Measurements from ENCODE around the gene PRKAR2B. TPM values are rescaled to one million over a fixed set of nuclear protein-coding genes. Genes with fewer than 3 reads are reported as not detected.

Gene PRKAR2B
- total RNA-seq, 2 experiments from 2014 or later, result 69.0 to 210 TPM

- DNase-seq (ENCODE audit: low spot score), result no peak
- Histone ChIP-seq H3K27ac (ENCODE audit: low read depth, low read length, poor library complexity, severe bottlenecking) (no peak overlapping the region), H3K36me3 (ENCODE audit: insufficient read depth, low read length) (peaks cover 31% of the 10 kb centered on the region), H2AFZ (ENCODE audit: low read length) (no peak overlapping the region), H3K4me1 (ENCODE audit: insufficient read depth, low read length, poor library complexity, severe bottlenecking) (peaks cover 33% of the 10 kb centered on the region), H3K4me3 (ENCODE audit: low read depth, low read length, poor library complexity, severe bottlenecking) (no peak overlapping the region), H3K79me2 (ENCODE audit: insufficient read depth, low read depth, low read length) (peaks cover 69% of the 10 kb centered on the region), H3K9me2 (ENCODE audit: insufficient read depth, low read length) (no peaks in the 10 kb centered on the region), H4K20me1 (ENCODE audit: insufficient read depth, low read length) (no peaks in the 10 kb centered on the region), H3K9me3 (ENCODE audit: low read length) (no peaks in the 10 kb centered on the region), H3K4me2 (ENCODE audit: low read length) (no peak overlapping the region)
- BruUV-seq (replicated peaks), result no TSS peak
- intact Hi-C loops (cut with micrococcal nuclease; ENCODE audit: unreplicated experiment), result no loop called here
- ChIA-PET CTCF (ENCODE audit: unreplicated experiment) (no interaction called here), POLR2A (no interaction called here)
- TF ChIP-seq CTCF (conservative IDR thresholded peaks at IDR 0.05; ENCODE audit: low read length), result no peak
- no peak for TF ChIP-seq EZH2phosphoT487 (IDR thresholded peaks at IDR 0.05; ENCODE audit: borderline replicate concordance, low read depth, low read length)
These were observed 27.6 kb downstream of the PRKAR2B start for GRCh38 chr7:107072133-107072532.

DNA sequence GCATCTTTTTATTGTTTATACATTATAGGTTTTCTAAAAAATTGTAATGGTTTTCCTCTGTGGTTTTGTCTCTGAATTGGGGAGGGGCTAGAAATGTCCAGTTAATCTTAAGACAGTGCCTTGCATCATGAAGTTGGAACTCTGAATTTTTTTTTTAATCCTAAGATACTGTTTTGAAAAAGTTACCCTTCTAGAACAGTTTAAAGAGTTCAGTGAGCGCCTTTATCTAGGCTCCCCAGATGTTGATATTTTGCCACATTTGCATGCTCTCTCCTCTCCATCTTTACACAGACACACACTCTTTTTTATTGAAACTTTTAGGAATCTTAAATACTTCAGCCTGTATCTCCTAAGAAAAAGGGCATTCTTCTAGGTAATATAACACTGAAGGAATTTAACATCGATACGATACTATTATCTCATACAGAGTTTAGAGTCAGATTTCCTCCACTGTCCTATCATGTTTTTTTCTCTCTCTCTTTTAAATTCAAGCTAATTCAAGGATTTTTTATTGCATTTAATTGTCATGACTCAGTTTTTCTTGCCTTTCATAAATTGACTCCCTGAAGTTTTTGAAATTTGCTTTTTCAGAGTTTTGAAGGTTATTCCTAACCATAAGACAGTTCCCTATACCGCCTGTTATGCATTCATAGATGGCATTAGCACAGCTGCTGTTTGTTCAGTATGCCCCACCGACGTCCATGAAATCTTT lies 31.5 kb downstream of the PRKAR2B start:
- POLR2A ChIA-PET, result interaction anchor here (1.4 to 2.5 kb wide), 5 partner anchors 8 to 28 kb away, joined by 4 to 7 read pairs (median 5); no protein-coding TSS in a partner anchor
- BruUV-seq (replicated peaks), result TSS peak; percentile 1
- H3K36me3 ChIP-seq (ENCODE audit: insufficient read depth, low read length), result peaks cover 47% of the 10 kb centered on the region
- H3K79me2 ChIP-seq (ENCODE audit: insufficient read depth, low read depth, low read length), result peaks cover 38% of the 10 kb centered on the region; the same call in 1 of the 2 replicates
- CTCF ChIA-PET (ENCODE audit: unreplicated experiment), result no interaction called here
- no peaks in the 10 kb centered on the region for H3K9me3 ChIP-seq (ENCODE audit: low read length)
- no peaks in the 10 kb centered on the region for H3K9me2 ChIP-seq (ENCODE audit: insufficient read depth, low read length)
- TF ChIP-seq EZH2phosphoT487 (IDR thresholded peaks at IDR 0.05; ENCODE audit: borderline replicate concordance, low read depth, low read length) (no peak), CTCF (conservative IDR thresholded peaks at IDR 0.05; ENCODE audit: low read length) (no peak)
- H3K27ac ChIP-seq (ENCODE audit: low read depth, low read length, poor library complexity, severe bottlenecking), result no peak overlapping the region
- DNase-seq (ENCODE audit: low spot score), result no peak
- H3K4me1 ChIP-seq (ENCODE audit: insufficient read depth, low read length, poor library complexity, severe bottlenecking), result peaks cover 11% of the 10 kb centered on the region
- 0 out of 2 replicates have a peak, but pooled peaks cover 3% of the 10 kb centered on the region for H4K20me1 ChIP-seq (ENCODE audit: insufficient read depth, low read length)
- no peak overlapping the region for H2AFZ ChIP-seq (ENCODE audit: low read length)
- intact Hi-C loops (cut with micrococcal nuclease; ENCODE audit: unreplicated experiment), result no loop called here
- H3K4me2 ChIP-seq (ENCODE audit: low read length), result no peak overlapping the region
- H3K4me3 ChIP-seq (ENCODE audit: low read depth, low read length, poor library complexity, severe bottlenecking), result no peak overlapping the region
